GM18511 (cell line): ENCODE data around the gene CCDC160.
"Not testable (repeated sequence)": the region's sequence is repeated elsewhere in the genome, so short reads cannot be mapped to it uniquely, and the experiment has no call there.

Source experiments
- ATAC-seq: cut with Tn5 transposase; IDR thresholded peaks from one replicate; pipeline ENCODE4 v1.9.1; 2021; ENCODE audit warnings: mild to moderate bottlenecking, moderate library complexity; ENCODE audit not compliant: unreplicated experiment

CCDC160 gene

GRCh38 chrX:134236626-134237614, at the start of gene CCDC160:
Gene CCDC160, plus strand, starts transcription at chrX:134237182. Its CDS starts 7,619 bp downstream, at chrX:134244801.
- ATAC-seq, result peak; percentile 76

- no peak for ATAC-seq
Observed at GRCh38 chrX:134191281-134191680, 45.7 kb upstream of the CCDC160 start.

- no peak for ATAC-seq
Observed at GRCh38 chrX:134194915-134195314, 42.1 kb upstream of the CCDC160 start.

- ATAC-seq, result no peak
Observed at GRCh38 chrX:134202561-134202960, 34.4 kb upstream of the CCDC160 start.

GRCh38 chrX:134206221-134206620, 30.8 kb upstream of the CCDC160 start:
- ATAC-seq, result no peak

GRCh38 chrX:134210465-134210864, 26.5 kb upstream of the CCDC160 start:
- ATAC-seq, result no peak

GRCh38 chrX:134235236-134235635, 1.7 kb upstream of the CCDC160 start:
- no peak for ATAC-seq

GRCh38 chrX:134238144-134238543, 1.2 kb downstream of the CCDC160 start:
- ATAC-seq, result not testable (repeated sequence)

- ATAC-seq, result no peak
Observed at GRCh38 chrX:134239016-134239415, 2.0 kb downstream of the CCDC160 start.

GRCh38 chrX:134240209-134240608, 3.2 kb downstream of the CCDC160 start:
- no peak for ATAC-seq

GRCh38 chrX:134241960-134242619, 5.1 kb downstream of the CCDC160 start:
- no peak for ATAC-seq

- ATAC-seq, result no peak
Observed at GRCh38 chrX:134244043-134244442, 7.1 kb downstream of the CCDC160 start.

GRCh38 chrX:134246282-134246681, 9.3 kb downstream of the CCDC160 start:
- no peak for ATAC-seq

- no peak for ATAC-seq
Observed at GRCh38 chrX:134247492-134247891, 10.5 kb downstream of the CCDC160 start.

GRCh38 chrX:134249241-134249640, 12.3 kb downstream of the CCDC160 start:
- no peak for ATAC-seq

- ATAC-seq, result no peak
Observed at GRCh38 chrX:134251241-134251640, 14.3 kb downstream of the CCDC160 start.

GRCh38 chrX:134254511-134254910, 17.5 kb downstream of the CCDC160 start:
- no peak for ATAC-seq

GRCh38 chrX:134255555-134255954, 18.6 kb downstream of the CCDC160 start:
- no peak for ATAC-seq

GRCh38 chrX:134256684-134257083, 19.7 kb downstream of the CCDC160 start:
- no peak for ATAC-seq

GRCh38 chrX:134258202-134258601, 21.2 kb downstream of the CCDC160 start:
- no peak for ATAC-seq

- not testable (repeated sequence) for ATAC-seq
Observed at GRCh38 chrX:134285934-134286333, 49.0 kb downstream of the CCDC160 start.

- ATAC-seq, result no peak
Observed at GRCh38 chrX:134287346-134287745, 50.4 kb downstream of the CCDC160 start.
